SK-N-SH (cell line): ENCODE data around the gene LMOD3. TPM values are rescaled to one million over a fixed set of nuclear protein-coding genes. Genes with fewer than 3 reads are reported as not detected.

Experiments used
- CTCF ChIA-PET: fragments of 300-600, 350-600 bp; formaldehyde crosslinking; extraction: SDS; loops from one replicate; lab custom pipeline; 2021; lab: Yijun Ruan, JAX
- POLR2A ChIA-PET: fragments of 350-600 bp; sonication (Branson Sonifier 250); formaldehyde crosslinking; extraction: SDS; loops from one replicate; lab custom pipeline; 2020; ENCODE audit warnings: antibody characterized with exemption, inconsistent platforms; lab: Yijun Ruan, JAX
- DNase-seq: peaks from one replicate; pipeline ENCODE4 v3.0.0; 2012
- H2AFZ ChIP-seq: fragments of 200-600 bp; sonication (generic); 2 replicates; pipeline ENCODE4 v1.8.1; 2016; ENCODE audit warnings: antibody characterized with exemption, mild to moderate bottlenecking, low read depth
- H3F3A ChIP-seq: fragments of 200-600 bp; sonication (generic); replicated peaks from 2 replicates; pipeline ENCODE3; 2016; ENCODE audit warnings: antibody characterized with exemption, mild to moderate bottlenecking; ENCODE audit not compliant: insufficient read depth
- H3K27ac ChIP-seq, 2 experiments: fragments of 200-500 bp in 1 of 2; fragments of 200-600 bp in 1 of 2; sonication (Bioruptor generic) in 1 of 2; sonication (generic), shearing (Covaris generic) in 1 of 2; 2 replicates each; pipeline versions ENCODE4 v1.5.1 to v1.6.1; 2014 to 2016; ENCODE audit warnings: low read depth in 2 of 2, inconsistent platforms in 1 of 2, low read length in 1 of 2, mild to moderate bottlenecking in 1 of 2, mixed read lengths in 1 of 2
- H3K27me3 ChIP-seq: fragments of 200-600 bp; sonication (generic), shearing (Covaris generic); 2 replicates; pipeline ENCODE4 v1.6.1; 2016; ENCODE audit warnings: mixed run types; ENCODE audit not compliant: insufficient read depth
- H3K36me3 ChIP-seq, 2 experiments: fragments of 200-500 bp in 1 of 2; fragments of 200-600 bp in 1 of 2; sonication (Bioruptor generic) in 1 of 2; sonication (generic) in 1 of 2; replicated peaks in 1 of 2; 2 replicates each; pipeline versions ENCODE3 to v1.5.1; 2014 to 2016; ENCODE audit warnings: low read length in 1 of 2, mild to moderate bottlenecking in 1 of 2; ENCODE audit not compliant: insufficient read depth in 2 of 2, control insufficient read depth in 1 of 2
- H3K4me1 ChIP-seq, 2 experiments: fragments of 200-500 bp in 1 of 2; fragments of 200-600 bp in 1 of 2; sonication (Bioruptor generic) in 1 of 2; sonication (generic), shearing (Covaris generic) in 1 of 2; 2 replicates each; pipeline versions ENCODE4 v1.5.1 to v1.6.1; 2014 to 2016; ENCODE audit warnings: low read depth in 1 of 2, low read length in 1 of 2, mixed run types in 1 of 2; ENCODE audit not compliant: insufficient read depth in 2 of 2, control insufficient read depth in 1 of 2
- H3K4me2 ChIP-seq: fragments of 200-600 bp; sonication (generic), shearing (Covaris generic); 2 replicates; pipeline ENCODE4 v1.6.1; 2017; ENCODE audit warnings: mixed run types
- H3K4me3 ChIP-seq, 2 experiments: fragments of 200-500 bp in 1 of 2; fragments of 200-600 bp in 1 of 2; sonication (Bioruptor generic) in 1 of 2; sonication (generic), shearing (Covaris generic) in 1 of 2; 2 replicates each; pipeline versions ENCODE4 v1.5.1 to v1.8.1; 2014 to 2016; ENCODE audit warnings: low read depth in 2 of 2, inconsistent platforms in 1 of 2, low read length in 1 of 2, mild to moderate bottlenecking in 1 of 2, mixed read lengths in 1 of 2, moderate library complexity in 1 of 2
- H3K79me2 ChIP-seq: fragments of 200-600 bp; sonication (generic); 2 replicates; pipeline ENCODE4 v1.8.1; 2017; ENCODE audit warnings: mild to moderate bottlenecking; ENCODE audit not compliant: insufficient read depth
- H3K9ac ChIP-seq: fragments of 200-600 bp; sonication (generic); 2 replicates; pipeline ENCODE4 v1.6.1; 2017; ENCODE audit warnings: mixed run types
- H3K9me2 ChIP-seq: fragments of 200-600 bp; sonication (generic); 2 replicates; pipeline ENCODE4 v1.6.1; 2017; ENCODE audit warnings: mixed run types
- H3K9me3 ChIP-seq: fragments of 200-600 bp; sonication (generic); 2 replicates; pipeline ENCODE4 v1.6.1; 2017; ENCODE audit warnings: mixed run types, mild to moderate bottlenecking, moderate library complexity
- H4K20me1 ChIP-seq: fragments of 200-600 bp; sonication (generic); 2 replicates; pipeline ENCODE4 v1.6.1; 2017; ENCODE audit warnings: mild to moderate bottlenecking, mixed run types; ENCODE audit not compliant: insufficient read depth
- FOXJ3 ChIP-seq: sonication (generic); formaldehyde crosslinking; IDR thresholded peaks from 2 replicates; pipeline ENCODE4 v1.5.1; 2020; ENCODE audit warnings: mild to moderate bottlenecking, missing genetic modification reagents
- GABPA ChIP-seq: IDR thresholded peaks from 2 replicates; pipeline ENCODE4 v1.4.0; 2012; ENCODE audit warnings: low read depth, mild to moderate bottlenecking
- GATA2 ChIP-seq: sonication (generic); formaldehyde crosslinking; IDR thresholded peaks from 2 replicates; pipeline ENCODE4 v1.5.0; 2020; ENCODE audit warnings: mild to moderate bottlenecking, missing genetic modification reagents
- JUND ChIP-seq: IDR thresholded peaks from 2 replicates; pipeline ENCODE4 v1.4.0; 2012
- NFIC ChIP-seq: IDR thresholded peaks from 2 replicates; pipeline ENCODE4 v1.4.0; 2012; ENCODE audit warnings: borderline replicate concordance
- NRF1 ChIP-seq: IDR thresholded peaks from 2 replicates; pipeline ENCODE4 v1.6.1; 2012; ENCODE audit warnings: low read depth, mild to moderate bottlenecking, low read length
- RCOR1 ChIP-seq: fragments of 150-350 bp; IDR thresholded peaks from 2 replicates; pipeline ENCODE4 v1.6.1; 2017; ENCODE audit warnings: antibody characterized with exemption, low read length
- RXRA ChIP-seq: IDR thresholded peaks from 2 replicates; pipeline ENCODE4 v1.4.0; 2012; ENCODE audit warnings: low read depth, mild to moderate bottlenecking, borderline replicate concordance
- SIN3A ChIP-seq: IDR thresholded peaks from 2 replicates; pipeline ENCODE4 v1.6.1; 2012; ENCODE audit warnings: low read depth, mild to moderate bottlenecking, low read length, moderate library complexity, borderline replicate concordance
- TAF1 ChIP-seq: IDR thresholded peaks from 2 replicates; pipeline ENCODE4 v1.6.1; 2012; ENCODE audit warnings: low read depth, mild to moderate bottlenecking, low read length, moderate library complexity, borderline replicate concordance
- TCF12 ChIP-seq: IDR thresholded peaks from 2 replicates; pipeline ENCODE4 v1.4.0; 2012
- YY1 ChIP-seq: IDR thresholded peaks from 2 replicates; pipeline ENCODE4 v1.4.0; 2012; ENCODE audit warnings: low read depth, mild to moderate bottlenecking
- WGBS: methylation state at CpG from one replicate; pipeline ENCODE4 v1.1.6; 2017; ENCODE audit warnings: low lambda C conversion rate; 5-methylcytosine and 5-hydroxymethylcytosine counted together
- polyA plus RNA-seq, 3 experiments: library from polyadenylated mRNA; depleted of rRNA; stranded (reverse); fragments of >200 nt; gene quantifications; 2 replicates each; pipeline ENCODE4 v1.2.3, GENCODE V29; 2012
- TF ChIP-seq, protein P1 (sequence below): fragments of 150-350 bp; IDR thresholded peaks from 2 replicates; pipeline ENCODE4 v1.6.1; 2017; ENCODE audit warnings: antibody characterized with exemption, low read length, low read depth, borderline replicate concordance
- TF ChIP-seq, protein P2 (sequence below): IDR thresholded peaks from 2 replicates; pipeline ENCODE4; 2012

The LMOD3 gene
- polyA plus RNA-seq, 1 of the 3 experiments (the other 2 are of a cell fraction) = not detected

DNA sequence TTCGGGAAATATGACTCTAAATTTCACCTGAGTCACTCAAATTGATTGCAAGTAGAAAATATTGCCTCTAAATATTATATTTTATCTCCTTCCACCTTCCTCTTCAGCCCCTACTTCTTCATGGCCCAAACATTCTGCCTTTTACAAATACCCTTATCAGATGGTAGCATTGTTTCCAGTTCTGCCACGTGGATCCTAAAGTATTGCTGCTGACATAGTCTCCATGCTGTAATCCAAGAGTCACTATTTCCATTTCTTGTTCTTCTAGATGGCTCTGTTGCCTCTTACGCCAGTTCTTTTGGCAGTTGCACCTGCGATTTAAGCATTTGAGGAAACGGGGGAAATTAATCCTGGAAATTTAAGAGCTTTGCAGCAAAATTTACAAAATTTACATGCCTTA lies 13.6 kb downstream of the LMOD3 start:
- no peak overlapping the region for H3K4me2 ChIP-seq
- no peak for DNase-seq
- no peak overlapping the region for H3K9ac ChIP-seq
- no peaks in the 10 kb centered on the region for H3K9me3 ChIP-seq
- no peak for TF ChIP-seq RXRA
- TF ChIP-seq NRF1 = no peak
- no peak for TF ChIP-seq TCF12
- TF ChIP-seq, protein P1, sequence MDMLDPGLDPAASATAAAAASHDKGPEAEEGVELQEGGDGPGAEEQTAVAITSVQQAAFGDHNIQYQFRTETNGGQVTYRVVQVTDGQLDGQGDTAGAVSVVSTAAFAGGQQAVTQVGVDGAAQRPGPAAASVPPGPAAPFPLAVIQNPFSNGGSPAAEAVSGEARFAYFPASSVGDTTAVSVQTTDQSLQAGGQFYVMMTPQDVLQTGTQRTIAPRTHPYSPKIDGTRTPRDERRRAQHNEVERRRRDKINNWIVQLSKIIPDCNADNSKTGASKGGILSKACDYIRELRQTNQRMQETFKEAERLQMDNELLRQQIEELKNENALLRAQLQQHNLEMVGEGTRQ = no peak
- TF ChIP-seq SIN3A = no peak
- TF ChIP-seq FOXJ3 = no peak
- TF ChIP-seq GABPA = no peak
- no peak for TF ChIP-seq GATA2 (CRISPR knock-in tag)
- no peak for TF ChIP-seq YY1
- TF ChIP-seq JUND = no peak
- TF ChIP-seq RCOR1 = no peak
- TF ChIP-seq, protein P2, sequence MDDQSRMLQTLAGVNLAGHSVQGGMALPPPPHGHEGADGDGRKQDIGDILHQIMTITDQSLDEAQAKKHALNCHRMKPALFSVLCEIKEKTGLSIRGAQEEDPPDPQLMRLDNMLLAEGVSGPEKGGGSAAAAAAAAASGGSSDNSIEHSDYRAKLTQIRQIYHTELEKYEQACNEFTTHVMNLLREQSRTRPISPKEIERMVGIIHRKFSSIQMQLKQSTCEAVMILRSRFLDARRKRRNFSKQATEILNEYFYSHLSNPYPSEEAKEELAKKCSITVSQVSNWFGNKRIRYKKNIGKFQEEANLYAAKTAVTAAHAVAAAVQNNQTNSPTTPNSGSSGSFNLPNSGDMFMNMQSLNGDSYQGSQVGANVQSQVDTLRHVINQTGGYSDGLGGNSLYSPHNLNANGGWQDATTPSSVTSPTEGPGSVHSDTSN = no peak
- TF ChIP-seq, all 33 proteins: peak for 0
- H3K9me2 ChIP-seq = no peaks in the 10 kb centered on the region
- WGBS = 93% methylated on average over 5 of the region's 5 CpGs
- ChIA-PET POLR2A (no interaction called here), CTCF (interaction anchor here (1.0 to 8.8 kb wide), 5 partner anchors 11 to 319 kb away, joined by 3 to 56 read pairs (median 3); no protein-coding TSS in a partner anchor)
- no peak overlapping the region for H3K4me3 ChIP-seq
- H3K4me1 ChIP-seq = no peaks in the 10 kb centered on the region; a peak in 1 of 4 replicates
- no peaks in the 10 kb centered on the region for H3K79me2 ChIP-seq
- no peaks in the 10 kb centered on the region for H3K27me3 ChIP-seq
- no peak overlapping the region for H3K27ac ChIP-seq
- peaks cover 10% of the 10 kb centered on the region for H3F3A ChIP-seq
- H3K36me3 ChIP-seq = peaks cover 14 to 18% of the 10 kb centered on the region in 2 experiments
- no peaks in the 10 kb centered on the region for H4K20me1 ChIP-seq
- no peak overlapping the region; the same call in 1 of the 2 replicates for H2AFZ ChIP-seq

- Histone ChIP-seq H3K79me2 (no peaks in the 10 kb centered on the region), H3K27me3 (no peaks in the 10 kb centered on the region), H3K4me1 (no peaks in the 10 kb centered on the region), H3K27ac (no peak overlapping the region), H3K4me3 (no peak overlapping the region), H3K9ac (no peak overlapping the region), H3K9me3 (no peaks in the 10 kb centered on the region), H3K36me3 (peaks cover 24% of the 10 kb centered on the region in 2 experiments), H3F3A (peaks cover 13% of the 10 kb centered on the region), H3K4me2 (no peak overlapping the region), H4K20me1 (no peaks in the 10 kb centered on the region), H3K9me2 (no peaks in the 10 kb centered on the region), H2AFZ (no peak overlapping the region)
- DNase-seq = no peak
- CTCF ChIA-PET = interaction anchor here (0.7 to 8.8 kb wide), 4 partner anchors 12 to 199 kb away, joined by 3 to 56 read pairs (median 4); no protein-coding TSS in a partner anchor
- POLR2A ChIA-PET = no interaction called here
- 95% methylated on average over 5 of the region's 5 CpGs for WGBS
- TF ChIP-seq YY1 = no peak
- TF ChIP-seq FOXJ3 = no peak
- no peak for TF ChIP-seq NFIC
- no peak for TF ChIP-seq TAF1
- TF ChIP-seq, all 33 proteins: peak for 0
These were observed 14.6 kb downstream of the LMOD3 start for GRCh38 chr3:69107841-69108240.
